ENCODE results near the gene CACNA1C. TPM values are rescaled to one million over a fixed set of nuclear protein-coding genes. Genes with fewer than 3 reads are reported as not detected.

Gene CACNA1C
- total and polyA plus RNA-seq, 10 of the 15 experiments (the other 5 are each of a cell fraction or from before 2014, with no cell fraction given) = under 0.01 to 0.15 (median 0.09) TPM; not detected in 5

DNA sequence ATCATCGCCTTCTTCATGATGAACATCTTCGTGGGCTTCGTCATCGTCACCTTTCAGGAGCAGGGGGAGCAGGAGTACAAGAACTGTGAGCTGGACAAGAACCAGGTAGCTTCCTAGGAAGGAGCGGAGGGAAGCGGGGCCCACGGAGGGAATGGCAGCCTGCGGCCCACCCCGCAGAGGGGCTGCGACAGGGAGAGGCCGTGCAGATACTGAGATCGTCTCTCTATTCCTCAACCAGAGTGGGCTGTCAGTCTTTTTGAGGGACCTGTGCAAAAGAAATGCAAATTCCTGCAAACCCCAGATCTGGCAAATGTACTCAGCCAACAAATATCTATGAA, 555.8 kb downstream of the CACNA1C start (continued):
- TF ChIP-seq, protein P1, sequence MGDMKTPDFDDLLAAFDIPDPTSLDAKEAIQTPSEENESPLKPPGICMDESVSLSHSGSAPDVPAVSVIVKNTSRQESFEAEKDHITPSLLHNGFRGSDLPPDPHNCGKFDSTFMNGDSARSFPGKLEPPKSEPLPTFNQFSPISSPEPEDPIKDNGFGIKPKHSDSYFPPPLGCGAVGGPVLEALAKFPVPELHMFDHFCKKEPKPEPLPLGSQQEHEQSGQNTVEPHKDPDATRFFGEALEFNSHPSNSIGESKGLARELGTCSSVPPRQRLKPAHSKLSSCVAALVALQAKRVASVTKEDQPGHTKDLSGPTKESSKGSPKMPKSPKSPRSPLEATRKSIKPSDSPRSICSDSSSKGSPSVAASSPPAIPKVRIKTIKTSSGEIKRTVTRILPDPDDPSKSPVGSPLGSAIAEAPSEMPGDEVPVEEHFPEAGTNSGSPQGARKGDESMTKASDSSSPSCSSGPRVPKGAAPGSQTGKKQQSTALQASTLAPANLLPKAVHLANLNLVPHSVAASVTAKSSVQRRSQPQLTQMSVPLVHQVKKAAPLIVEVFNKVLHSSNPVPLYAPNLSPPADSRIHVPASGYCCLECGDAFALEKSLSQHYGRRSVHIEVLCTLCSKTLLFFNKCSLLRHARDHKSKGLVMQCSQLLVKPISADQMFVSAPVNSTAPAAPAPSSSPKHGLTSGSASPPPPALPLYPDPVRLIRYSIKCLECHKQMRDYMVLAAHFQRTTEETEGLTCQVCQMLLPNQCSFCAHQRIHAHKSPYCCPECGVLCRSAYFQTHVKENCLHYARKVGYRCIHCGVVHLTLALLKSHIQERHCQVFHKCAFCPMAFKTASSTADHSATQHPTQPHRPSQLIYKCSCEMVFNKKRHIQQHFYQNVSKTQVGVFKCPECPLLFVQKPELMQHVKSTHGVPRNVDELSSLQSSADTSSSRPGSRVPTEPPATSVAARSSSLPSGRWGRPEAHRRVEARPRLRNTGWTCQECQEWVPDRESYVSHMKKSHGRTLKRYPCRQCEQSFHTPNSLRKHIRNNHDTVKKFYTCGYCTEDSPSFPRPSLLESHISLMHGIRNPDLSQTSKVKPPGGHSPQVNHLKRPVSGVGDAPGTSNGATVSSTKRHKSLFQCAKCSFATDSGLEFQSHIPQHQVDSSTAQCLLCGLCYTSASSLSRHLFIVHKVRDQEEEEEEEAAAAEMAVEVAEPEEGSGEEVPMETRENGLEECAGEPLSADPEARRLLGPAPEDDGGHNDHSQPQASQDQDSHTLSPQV (IDR thresholded peaks at IDR 0.05) = no peak
- TF ChIP-seq ETV6 (conservative IDR thresholded peaks at IDR 0.05 in 1 of 2, IDR thresholded peaks at IDR 0.05 in 1 of 2; ENCODE audit: borderline replicate concordance in 1 of 2, low read depth in 1 of 2) (no peak), NRF1 (conservative IDR thresholded peaks at IDR 0.05; ENCODE audit: low read depth, low read length) (no peak), BRCA1 (IDR thresholded peaks at IDR 0.05; ENCODE audit: low read depth, low read length) (no peak), LARP7 (IDR thresholded peaks at IDR 0.05) (no peak), TARDBP (IDR thresholded peaks at IDR 0.05; ENCODE audit: borderline replicate concordance) (no peak)

DNA sequence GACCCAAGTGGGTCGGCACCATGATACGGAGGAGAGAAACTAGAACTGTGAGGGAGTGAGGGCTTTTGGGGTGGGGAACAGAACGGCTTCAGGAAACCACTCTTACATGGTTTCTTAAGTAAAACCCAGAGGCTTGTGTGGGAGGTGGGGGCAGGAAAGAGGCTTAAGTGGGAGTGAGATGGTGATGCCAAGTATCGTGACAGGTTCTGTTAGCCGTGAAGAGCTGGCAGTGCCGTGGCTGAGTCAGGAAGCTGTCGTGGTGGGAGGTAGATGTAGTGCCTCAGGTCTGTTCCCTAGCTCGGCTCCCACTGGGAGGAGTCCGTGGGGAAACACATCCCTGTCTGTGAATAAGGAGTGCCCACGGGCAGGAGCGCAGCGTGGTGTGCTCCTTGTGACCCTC, 556.2 kb downstream of the CACNA1C start:
- no peak for FAIRE-seq
- H3K4me1 ChIP-seq (ENCODE audit: control insufficient read depth, insufficient read depth, low read length) = no peaks in the 10 kb centered on the region; the same call in 1 of the 2 replicates
- intact Hi-C loops (cut with micrococcal nuclease; ENCODE audit: unreplicated experiment) = no loop called here
- DNase-seq (ENCODE audit: low read depth, low spot score) = no peak
- H3K4me2 ChIP-seq (ENCODE audit: control insufficient read depth, insufficient read depth) = no peak overlapping the region
- SMC1A ChIA-PET (ENCODE audit: uncharacterized antibody, unreplicated experiment) = no interaction called here
- no TSS peak for BruUV-seq (replicated peaks)
- no peaks in the 10 kb centered on the region for H3K36me3 ChIP-seq (ENCODE audit: control insufficient read depth in 2 of 2, insufficient read depth in 2 of 2, low read length in 1 of 2)
- no peak overlapping the region for H3K27ac ChIP-seq (ENCODE audit: control insufficient read depth, insufficient read depth)
- no peak overlapping the region for H3K4me3 ChIP-seq
- in situ Hi-C loops (cut with MboI) = no loop called here
- H2AFZ ChIP-seq (ENCODE audit: control insufficient read depth, low read depth, low read length) = no peak overlapping the region
- H3K27me3 ChIP-seq (replicated peaks in 1 of 2; ENCODE audit: control insufficient read depth in 2 of 2, insufficient read depth in 2 of 2, low read length in 1 of 2) = peaks cover 1 to 3% of the 10 kb centered on the region in 2 experiments; a peak in 3 of 4 replicates
- no peaks in the 10 kb centered on the region for H4K20me1 ChIP-seq (ENCODE audit: control insufficient read depth, insufficient read depth)
- RAD21 ChIA-PET (ENCODE audit: unreplicated experiment) = no interaction called here
- no peaks in the 10 kb centered on the region for H3K9me3 ChIP-seq (replicated peaks; ENCODE audit: control insufficient read depth, insufficient read depth, low read length)
- no peak overlapping the region for H3K9ac ChIP-seq (ENCODE audit: control insufficient read depth, insufficient read depth, low read length)
- CTCF ChIA-PET = no interaction called here
- H3K79me2 ChIP-seq (ENCODE audit: control insufficient read depth, insufficient read depth, low read length) = no peaks in the 10 kb centered on the region
- ATAC-seq = no peak
- POLR2A ChIA-PET = no interaction called here
- 10% methylated on average over 11 of the region's 12 CpGs for WGBS (ENCODE audit: insufficient coverage, insufficient replicate concordance, low lambda C conversion rate, missing lambda C conversion rate)
- TF ChIP-seq CREB1 (IDR thresholded peaks at IDR 0.05; ENCODE audit: low read depth) (no peak), POLR2A (IDR thresholded peaks at IDR 0.05; ENCODE audit: low read depth, low read length) (no peak), POU2F2 (IDR thresholded peaks at IDR 0.05; ENCODE audit: borderline replicate concordance, low read depth, low read length) (no peak), EP300 (IDR thresholded peaks at IDR 0.05; ENCODE audit: borderline replicate concordance in 1 of 2, control insufficient read depth in 1 of 2, low read depth in 2 of 2, low read length in 2 of 2) (no peak), MYB (IDR thresholded peaks at IDR 0.05; ENCODE audit: borderline replicate concordance, low read depth, low read length) (no peak), EGR1 (IDR thresholded peaks at IDR 0.05; ENCODE audit: borderline replicate concordance in 1 of 2, low read depth in 2 of 2, low read length in 2 of 2) (no peak), NR2C2 (IDR thresholded peaks at IDR 0.05; ENCODE audit: borderline replicate concordance, control insufficient read depth, insufficient read length, low read depth) (no peak)
- TF ChIP-seq, protein P2, sequence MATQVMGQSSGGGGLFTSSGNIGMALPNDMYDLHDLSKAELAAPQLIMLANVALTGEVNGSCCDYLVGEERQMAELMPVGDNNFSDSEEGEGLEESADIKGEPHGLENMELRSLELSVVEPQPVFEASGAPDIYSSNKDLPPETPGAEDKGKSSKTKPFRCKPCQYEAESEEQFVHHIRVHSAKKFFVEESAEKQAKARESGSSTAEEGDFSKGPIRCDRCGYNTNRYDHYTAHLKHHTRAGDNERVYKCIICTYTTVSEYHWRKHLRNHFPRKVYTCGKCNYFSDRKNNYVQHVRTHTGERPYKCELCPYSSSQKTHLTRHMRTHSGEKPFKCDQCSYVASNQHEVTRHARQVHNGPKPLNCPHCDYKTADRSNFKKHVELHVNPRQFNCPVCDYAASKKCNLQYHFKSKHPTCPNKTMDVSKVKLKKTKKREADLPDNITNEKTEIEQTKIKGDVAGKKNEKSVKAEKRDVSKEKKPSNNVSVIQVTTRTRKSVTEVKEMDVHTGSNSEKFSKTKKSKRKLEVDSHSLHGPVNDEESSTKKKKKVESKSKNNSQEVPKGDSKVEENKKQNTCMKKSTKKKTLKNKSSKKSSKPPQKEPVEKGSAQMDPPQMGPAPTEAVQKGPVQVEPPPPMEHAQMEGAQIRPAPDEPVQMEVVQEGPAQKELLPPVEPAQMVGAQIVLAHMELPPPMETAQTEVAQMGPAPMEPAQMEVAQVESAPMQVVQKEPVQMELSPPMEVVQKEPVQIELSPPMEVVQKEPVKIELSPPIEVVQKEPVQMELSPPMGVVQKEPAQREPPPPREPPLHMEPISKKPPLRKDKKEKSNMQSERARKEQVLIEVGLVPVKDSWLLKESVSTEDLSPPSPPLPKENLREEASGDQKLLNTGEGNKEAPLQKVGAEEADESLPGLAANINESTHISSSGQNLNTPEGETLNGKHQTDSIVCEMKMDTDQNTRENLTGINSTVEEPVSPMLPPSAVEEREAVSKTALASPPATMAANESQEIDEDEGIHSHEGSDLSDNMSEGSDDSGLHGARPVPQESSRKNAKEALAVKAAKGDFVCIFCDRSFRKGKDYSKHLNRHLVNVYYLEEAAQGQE (IDR thresholded peaks at IDR 0.05; ENCODE audit: low read depth, low read length) = no peak

All from GM12878 (cell line).